ENCODE data around the gene TMEM129.

DNA sequence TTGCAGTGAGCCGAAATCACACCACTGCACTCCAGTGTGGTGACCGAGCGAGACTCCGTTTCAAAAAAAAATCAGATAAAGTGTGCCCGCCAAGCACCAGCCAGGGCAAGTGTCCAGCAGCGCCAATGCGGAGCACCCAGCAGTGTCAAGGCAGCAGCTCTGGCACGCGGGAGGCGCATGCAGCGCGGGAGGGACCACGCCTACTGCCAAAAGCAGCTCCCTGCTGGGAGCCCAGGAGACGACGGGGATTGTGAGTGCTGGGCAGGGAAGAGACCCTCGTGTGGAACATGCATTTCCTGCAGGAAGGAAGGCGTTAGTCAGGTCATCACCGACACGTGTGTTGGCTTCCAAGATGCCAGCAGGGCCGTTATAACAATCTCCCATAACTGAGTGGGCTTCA is 47.5 kb downstream of the TMEM129 start:
- TF ChIP-seq, protein P1, sequence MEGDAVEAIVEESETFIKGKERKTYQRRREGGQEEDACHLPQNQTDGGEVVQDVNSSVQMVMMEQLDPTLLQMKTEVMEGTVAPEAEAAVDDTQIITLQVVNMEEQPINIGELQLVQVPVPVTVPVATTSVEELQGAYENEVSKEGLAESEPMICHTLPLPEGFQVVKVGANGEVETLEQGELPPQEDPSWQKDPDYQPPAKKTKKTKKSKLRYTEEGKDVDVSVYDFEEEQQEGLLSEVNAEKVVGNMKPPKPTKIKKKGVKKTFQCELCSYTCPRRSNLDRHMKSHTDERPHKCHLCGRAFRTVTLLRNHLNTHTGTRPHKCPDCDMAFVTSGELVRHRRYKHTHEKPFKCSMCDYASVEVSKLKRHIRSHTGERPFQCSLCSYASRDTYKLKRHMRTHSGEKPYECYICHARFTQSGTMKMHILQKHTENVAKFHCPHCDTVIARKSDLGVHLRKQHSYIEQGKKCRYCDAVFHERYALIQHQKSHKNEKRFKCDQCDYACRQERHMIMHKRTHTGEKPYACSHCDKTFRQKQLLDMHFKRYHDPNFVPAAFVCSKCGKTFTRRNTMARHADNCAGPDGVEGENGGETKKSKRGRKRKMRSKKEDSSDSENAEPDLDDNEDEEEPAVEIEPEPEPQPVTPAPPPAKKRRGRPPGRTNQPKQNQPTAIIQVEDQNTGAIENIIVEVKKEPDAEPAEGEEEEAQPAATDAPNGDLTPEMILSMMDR (conservative IDR thresholded peaks at IDR 0.05): no peak
- no peak for TF ChIP-seq EZH2 (IDR thresholded peaks at IDR 0.05; ENCODE audit: low read depth)

Data from PC-9 (cell line).